ENCODE data around the gene BATF. TPM values are rescaled to one million over a fixed set of nuclear protein-coding genes. Genes with fewer than 3 reads are reported as not detected.

BATF gene
- total RNA-seq, 1 experiment from 2014 or later, result 0.69 TPM

GRCh38 chr14:75540479-75540851 lies 18.2 kb downstream of the BATF start:
- POLR2A ChIA-PET, result no interaction called here

GRCh38 chr14:75542588-75543091 lies 20.4 kb downstream of the BATF start:
- ATAC-seq (no peak), DNase-seq (ENCODE audit: low read depth, low spot score) (no peak)
- intact Hi-C loops (cut with micrococcal nuclease), result no loop called here
- no peaks in the 10 kb centered on the region for H3K36me3 ChIP-seq (ENCODE audit: control insufficient read depth in 1 of 2, insufficient read depth in 2 of 2, low read length in 2 of 2)
- no peak for TF ChIP-seq MAX (IDR thresholded peaks at IDR 0.05)
- TF ChIP-seq SRF (IDR thresholded peaks at IDR 0.05; ENCODE audit: low read depth), result no peak
- no peak for TF ChIP-seq EGR1 (IDR thresholded peaks at IDR 0.05; ENCODE audit: low read depth)
- TF ChIP-seq YY1 (IDR thresholded peaks at IDR 0.05; ENCODE audit: extremely low read depth, insufficient replicate concordance, low read depth, low read length), result no peak
- TF ChIP-seq TCF7L2 (IDR thresholded peaks at IDR 0.05; ENCODE audit: borderline replicate concordance, extremely low read depth, insufficient read depth, insufficient read length), result no peak
- TF ChIP-seq JUND (IDR thresholded peaks at IDR 0.05), result no peak
- no peak for TF ChIP-seq SP1 (IDR thresholded peaks at IDR 0.05; ENCODE audit: low read depth)
- no peaks in the 10 kb centered on the region for H3K9me2 ChIP-seq (ENCODE audit: insufficient read depth)
- no peak overlapping the region for H3K27ac ChIP-seq (ENCODE audit: low read depth, low read length)
- H3K4me1 ChIP-seq (ENCODE audit: control insufficient read depth in 1 of 2, insufficient read depth in 2 of 2, low read length in 2 of 2), result no peaks in the 10 kb centered on the region
- H3K9ac ChIP-seq (ENCODE audit: low read length), result no peak overlapping the region
- no peaks in the 10 kb centered on the region for H3K27me3 ChIP-seq (ENCODE audit: insufficient read depth, low read length)
- no TSS peak for BruUV-seq (replicated peaks)
- no peak overlapping the region for H3K4me2 ChIP-seq (ENCODE audit: low read length)
- H4K20me1 ChIP-seq (ENCODE audit: insufficient read depth), result no peaks in the 10 kb centered on the region
- no peak overlapping the region for H2AFZ ChIP-seq (ENCODE audit: low read depth, low read length, poor library complexity, severe bottlenecking)
- no peaks in the 10 kb centered on the region for H3K9me3 ChIP-seq (ENCODE audit: control insufficient read depth in 1 of 2, insufficient read depth in 1 of 2, low read depth in 1 of 2, low read length in 2 of 2)
- CTCF ChIA-PET, result interaction anchor here (1.3 kb wide), 1 partner anchor 19 kb away, joined by 3 read pairs; no protein-coding TSS in a partner anchor
- H3K79me2 ChIP-seq (ENCODE audit: insufficient read depth, low read length), result no peaks in the 10 kb centered on the region
- no peak overlapping the region for H3K4me3 ChIP-seq (replicated peaks in 1 of 2; ENCODE audit: low read depth in 1 of 2, low read length in 2 of 2)
- RAD21 ChIA-PET (ENCODE audit: low non-redundant PET in 1 of 2, low total read pairs in 2 of 2, uncharacterized antibody in 2 of 2, unreplicated experiment in 2 of 2), result no interaction called here
- POLR2A ChIA-PET, result no interaction called here

More at GRCh38 chr14:75540479-75540851, 18.2 kb downstream of the BATF start:
- no peaks in the 10 kb centered on the region for H4K20me1 ChIP-seq (ENCODE audit: insufficient read depth)
- no peaks in the 10 kb centered on the region for H3K4me1 ChIP-seq (ENCODE audit: control insufficient read depth in 1 of 2, insufficient read depth in 2 of 2, low read length in 2 of 2)
- H3K9me2 ChIP-seq (ENCODE audit: insufficient read depth), result no peaks in the 10 kb centered on the region
- no peak overlapping the region for H2AFZ ChIP-seq (ENCODE audit: low read depth, low read length, poor library complexity, severe bottlenecking)
- H3K36me3 ChIP-seq (ENCODE audit: control insufficient read depth in 1 of 2, insufficient read depth in 2 of 2, low read length in 2 of 2), result no peaks in the 10 kb centered on the region
- ATAC-seq (no peak), DNase-seq (ENCODE audit: low read depth, low spot score) (no peak)
- no TSS peak for BruUV-seq (replicated peaks)
- TF ChIP-seq ZBTB33 (IDR thresholded peaks at IDR 0.05; ENCODE audit: extremely low read depth, insufficient replicate concordance, low read length), result no peak
- no peak for TF ChIP-seq TCF7L2 (IDR thresholded peaks at IDR 0.05; ENCODE audit: borderline replicate concordance, extremely low read depth, insufficient read depth, insufficient read length)
- no peak for TF ChIP-seq POLR2A (IDR thresholded peaks at IDR 0.05; ENCODE audit: borderline replicate concordance, extremely low read depth, insufficient read depth, insufficient read length)
- TF ChIP-seq ELF1 (IDR thresholded peaks at IDR 0.05; ENCODE audit: borderline replicate concordance, low read depth), result no peak
- TF ChIP-seq CEBPB (IDR thresholded peaks at IDR 0.05; ENCODE audit: low read depth), result no peak
- no peak for TF ChIP-seq EGR1 (IDR thresholded peaks at IDR 0.05; ENCODE audit: low read depth)
- no peak for TF ChIP-seq SP1 (IDR thresholded peaks at IDR 0.05; ENCODE audit: low read depth)
- TF ChIP-seq ZNF274 (IDR thresholded peaks at IDR 0.05; ENCODE audit: low read depth, low read length), result no peak
- no peak overlapping the region for H3K4me3 ChIP-seq (replicated peaks in 1 of 2; ENCODE audit: low read depth in 1 of 2, low read length in 2 of 2)
- no peaks in the 10 kb centered on the region for H3K9me3 ChIP-seq (ENCODE audit: control insufficient read depth in 1 of 2, insufficient read depth in 1 of 2, low read depth in 1 of 2, low read length in 2 of 2)
- RAD21 ChIA-PET (ENCODE audit: low non-redundant PET in 1 of 2, low total read pairs in 2 of 2, uncharacterized antibody in 2 of 2, unreplicated experiment in 2 of 2), result no interaction called here
- H3K9ac ChIP-seq (ENCODE audit: low read length), result no peak overlapping the region
- CTCF ChIA-PET, result no interaction called here
- H3K27me3 ChIP-seq (ENCODE audit: insufficient read depth, low read length), result no peaks in the 10 kb centered on the region
- intact Hi-C loops (cut with micrococcal nuclease), result no loop called here
- H3K79me2 ChIP-seq (ENCODE audit: insufficient read depth, low read length), result no peaks in the 10 kb centered on the region
- H3K4me2 ChIP-seq (ENCODE audit: low read length), result no peak overlapping the region
- no peak overlapping the region for H3K27ac ChIP-seq (ENCODE audit: low read depth, low read length)
